Stimulated activated CD8-positive, alpha-beta memory T cell treated with anti-CD3 and anti-CD28 coated beads, Interleukin-15, amount 100 ng/mL, for 4 hours (primary cell): ENCODE data around the gene CMPK1.

ENCODE experiments used
- DNase-seq, 2 donors: peaks; one replicate each; pipeline ENCODE4 v3.0.0-alpha.2; 2020; ENCODE audit warnings: low read depth in 2 of 2

The CMPK1 gene

GRCh38 chr1:47423872-47424271, 90.3 kb downstream of the CMPK1 start:
- DNase-seq: no peak

GRCh38 chr1:47424336-47424982, 90.9 kb downstream of the CMPK1 start:
- DNase-seq: no peak
